GM18508 (cell line): ENCODE measurements around the gene TMEM269.

Experiments
- ATAC-seq: cut with Tn5 transposase; IDR thresholded peaks from one replicate; pipeline ENCODE4 v1.9.1; 2021; ENCODE audit warnings: moderate number of reproducible peaks; ENCODE audit not compliant: insufficient read depth, unreplicated experiment

Gene TMEM269

GRCh38 chr1:42846257-42847110, 61.7 kb downstream of the TMEM269 start, which contains the start of gene ZNF691:
ZNF691 (plus strand) TSS chr1:42846613; CDS start chr1:42849659, 3,046 bp downstream.
- peak; percentile 74 for ATAC-seq

GRCh38 chr1:42847111-42847595, 62.4 kb downstream of the TMEM269 start:
- ATAC-seq = no peak

- ATAC-seq = no peak
Measured at GRCh38 chr1:42847721-42848460, 63.1 kb downstream of the TMEM269 start.

GRCh38 chr1:42848823-42849537, 64.2 kb downstream of the TMEM269 start:
- ATAC-seq = no peak

- ATAC-seq = no peak
Measured at GRCh38 chr1:42849944-42850343, 65.2 kb downstream of the TMEM269 start.
